ENCODE data around the gene HNF1B.

HNF1B gene

GRCh38 chr17:37744961-37745800, at the start of gene HNF1B:
TSS of gene HNF1B (minus strand) at chr17:37745059. CDS start at chr17:37744884, 175 bp downstream.
- TF ChIP-seq CTCF (IDR thresholded peaks at IDR 0.05; ENCODE audit: low read depth, low read length): no peak
- DNase-seq (ENCODE audit: low read depth in 2 of 2): no peak
- H3K4me3 ChIP-seq (replicated peaks in 1 of 2; ENCODE audit: low read depth in 2 of 2, low read length in 2 of 2): no peak within 1 kb of the TSS

DNA sequence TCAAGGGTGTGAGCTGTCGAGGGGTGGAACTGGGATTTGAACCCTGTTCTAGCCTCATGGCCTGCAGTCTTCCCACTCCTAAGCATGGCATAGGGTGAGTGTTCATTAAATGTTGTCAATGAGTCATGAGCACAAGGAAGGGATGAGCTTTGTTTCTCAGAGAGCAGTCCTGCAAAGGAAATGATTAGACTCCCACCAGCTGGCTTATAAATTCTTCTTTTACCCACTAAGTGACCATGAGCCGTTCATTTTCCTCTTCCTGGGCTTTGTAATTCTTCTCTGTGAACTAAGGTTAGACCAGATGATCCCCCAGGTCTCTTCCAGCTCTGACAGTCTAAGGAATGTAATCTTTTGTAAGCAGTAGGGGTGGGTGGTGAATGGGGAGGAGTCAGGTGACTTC, 47.9 kb upstream of the HNF1B start:
- peak in 1 of 2 donors; percentile 41 for DNase-seq (ENCODE audit: low read depth in 2 of 2)
- H3K4me3 ChIP-seq (replicated peaks in 1 of 2; ENCODE audit: low read depth in 2 of 2, low read length in 2 of 2): no peak overlapping the region
- TF ChIP-seq CTCF (IDR thresholded peaks at IDR 0.05; ENCODE audit: low read depth, low read length): no peak

- no peak overlapping the region for H3K4me3 ChIP-seq (replicated peaks in 1 of 2; ENCODE audit: low read depth in 2 of 2, low read length in 2 of 2)
- peak; percentile 12 to 48 for DNase-seq (ENCODE audit: low read depth in 2 of 2)
- peak; percentile 47 for TF ChIP-seq CTCF (IDR thresholded peaks at IDR 0.05; ENCODE audit: low read depth, low read length)
Observed at GRCh38 chr17:37791447-37792399, 46.9 kb upstream of the HNF1B start.

GRCh38 chr17:37789771-37790541, 45.1 kb upstream of the HNF1B start:
- H3K4me3 ChIP-seq (replicated peaks in 1 of 2; ENCODE audit: low read depth in 2 of 2, low read length in 2 of 2): no peak overlapping the region
- no peak for DNase-seq (ENCODE audit: low read depth in 2 of 2)
- TF ChIP-seq CTCF (IDR thresholded peaks at IDR 0.05; ENCODE audit: low read depth, low read length): no peak

DNA sequence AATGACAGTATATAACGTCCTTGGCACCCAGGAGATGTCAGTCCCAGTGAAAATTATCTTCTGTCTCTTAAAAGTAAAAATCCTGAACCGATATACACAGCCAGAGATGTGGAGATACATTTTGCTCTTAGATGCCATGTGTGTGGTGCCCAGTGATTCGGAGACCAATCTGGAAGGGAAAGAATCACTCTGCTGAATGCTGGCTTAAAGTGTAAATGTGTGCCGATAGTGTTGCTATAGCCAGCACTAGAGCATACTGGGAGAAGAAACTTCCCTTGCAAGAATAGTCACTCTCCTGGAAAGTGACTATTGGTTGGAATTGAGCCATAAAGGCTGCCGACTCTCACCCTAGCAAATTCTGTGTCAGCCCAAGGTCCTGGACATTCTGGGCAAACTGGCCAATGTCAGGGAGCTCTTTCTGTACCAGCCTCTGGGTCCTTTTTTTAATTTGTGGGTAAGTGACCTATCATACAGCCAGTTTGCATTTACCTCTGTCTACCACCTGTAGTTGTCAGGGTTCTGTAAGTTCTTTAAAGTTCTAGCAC, 44.2 kb upstream of the HNF1B start:
- no peak for DNase-seq (ENCODE audit: low read depth in 2 of 2)
- no peak overlapping the region for H3K4me3 ChIP-seq (replicated peaks in 1 of 2; ENCODE audit: low read depth in 2 of 2, low read length in 2 of 2)
- no peak for TF ChIP-seq CTCF (IDR thresholded peaks at IDR 0.05; ENCODE audit: low read depth, low read length)

DNA sequence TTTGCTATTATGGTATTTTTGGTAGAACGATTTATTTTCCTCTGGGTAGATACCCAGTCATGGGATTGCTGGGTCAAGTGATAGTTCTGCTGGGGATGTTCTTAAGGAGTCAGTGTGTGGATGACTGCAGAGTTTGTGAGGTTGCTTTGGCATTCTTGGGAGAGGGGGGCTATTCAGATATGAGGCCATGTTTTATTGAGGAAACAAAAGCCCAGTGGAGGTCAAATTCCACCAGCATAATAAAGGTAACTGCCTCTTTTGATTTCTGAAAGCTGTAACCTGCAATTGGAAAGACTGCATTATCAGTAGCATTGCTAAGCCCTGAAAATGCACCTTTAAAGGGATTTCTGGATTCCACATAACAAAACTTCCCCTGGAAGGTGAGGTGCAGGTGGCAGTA, 43.7 kb upstream of the HNF1B start:
- DNase-seq (ENCODE audit: low read depth in 2 of 2): no peak
- H3K4me3 ChIP-seq (replicated peaks in 1 of 2; ENCODE audit: low read depth in 2 of 2, low read length in 2 of 2): no peak overlapping the region
- TF ChIP-seq CTCF (IDR thresholded peaks at IDR 0.05; ENCODE audit: low read depth, low read length): no peak
